Measurements from ENCODE around the gene PSD4.

The PSD4 gene

DNA sequence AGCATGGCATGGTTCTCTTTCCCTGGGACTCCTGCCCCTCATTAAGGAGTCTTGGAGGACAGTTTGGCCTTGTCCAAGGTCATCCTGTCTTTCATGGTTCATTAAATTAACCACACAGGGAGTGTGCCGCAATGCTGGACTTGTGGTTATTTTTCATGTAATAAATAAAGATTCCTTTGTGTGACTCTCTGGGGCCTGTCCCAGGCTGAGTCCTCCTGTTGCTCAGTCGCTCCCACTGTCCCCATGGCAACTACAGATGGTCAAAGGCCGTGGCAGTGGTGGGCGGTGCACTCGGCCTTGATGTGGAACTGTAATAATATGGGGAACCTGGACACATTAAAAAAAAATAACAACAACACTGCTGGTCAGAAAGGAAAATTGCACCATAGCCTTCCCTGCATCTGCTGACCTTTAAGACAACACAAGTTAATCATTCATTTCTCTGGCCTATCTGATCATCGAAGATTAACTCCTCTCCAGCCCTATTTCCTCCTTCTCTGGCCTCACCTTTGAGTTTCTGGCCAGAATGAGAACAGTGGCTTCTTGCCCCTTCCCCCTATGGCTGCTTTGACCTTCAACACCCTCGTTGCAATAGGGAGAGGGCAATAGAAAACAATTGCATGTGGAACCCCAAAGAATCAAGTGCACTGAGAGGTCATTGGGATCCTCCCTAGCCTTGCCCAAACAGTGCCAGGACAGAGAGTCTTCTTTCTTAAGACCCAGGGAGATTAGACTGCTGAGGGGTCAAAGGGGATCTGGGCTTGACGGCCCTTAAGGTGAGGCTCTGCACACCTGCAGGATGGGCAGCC lies 44.7 kb downstream of the PSD4 start:
- Histone ChIP-seq H3K4me1 (ENCODE audit: control insufficient read depth, insufficient read depth, low read length) (peaks cover 12% of the 10 kb centered on the region), H3K27ac (ENCODE audit: insufficient read depth, low read depth, low read length, poor library complexity, severe bottlenecking) (no peak overlapping the region), H3K36me3 (ENCODE audit: control insufficient read depth, insufficient read depth, low read length) (no peaks in the 10 kb centered on the region), H3K27me3 (ENCODE audit: control insufficient read depth, insufficient read depth, low read length, poor library complexity, severe bottlenecking) (no peaks in the 10 kb centered on the region), H3K9me3 (ENCODE audit: control insufficient read depth, low read length) (no peaks in the 10 kb centered on the region), H3K4me3 (ENCODE audit: insufficient read depth, low read depth, low read length) (no peak overlapping the region)
- 89 to 94% methylated on average over 8 of the region's 8 CpGs for WGBS, 2 experiments

- Histone ChIP-seq H3K4me3 (ENCODE audit: insufficient read depth, low read depth, low read length) (no peak overlapping the region), H3K27ac (ENCODE audit: insufficient read depth, low read depth, low read length, poor library complexity, severe bottlenecking) (no peak overlapping the region), H3K9me3 (ENCODE audit: control insufficient read depth, low read length) (no peaks in the 10 kb centered on the region), H3K4me1 (ENCODE audit: control insufficient read depth, insufficient read depth, low read length) (peaks cover 12% of the 10 kb centered on the region), H3K36me3 (ENCODE audit: control insufficient read depth, insufficient read depth, low read length) (no peaks in the 10 kb centered on the region), H3K27me3 (ENCODE audit: control insufficient read depth, insufficient read depth, low read length, poor library complexity, severe bottlenecking) (no peaks in the 10 kb centered on the region)
- WGBS, 2 experiments: 90 to 93% methylated on average over 2 of the region's 2 CpGs
Observed at GRCh38 chr2:113219092-113219441, 45.3 kb downstream of the PSD4 start.

- H3K27me3 ChIP-seq (ENCODE audit: control insufficient read depth, insufficient read depth, low read length, poor library complexity, severe bottlenecking): no peaks in the 10 kb centered on the region
- H3K4me3 ChIP-seq (ENCODE audit: insufficient read depth, low read depth, low read length): no peak overlapping the region
- 94 to 96% methylated on average over 5 of the region's 5 CpGs for WGBS, 2 experiments
- no peaks in the 10 kb centered on the region for H3K36me3 ChIP-seq (ENCODE audit: control insufficient read depth, insufficient read depth, low read length)
- H3K4me1 ChIP-seq (ENCODE audit: control insufficient read depth, insufficient read depth, low read length): peaks cover 12% of the 10 kb centered on the region
- no peak overlapping the region for H3K27ac ChIP-seq (ENCODE audit: insufficient read depth, low read depth, low read length, poor library complexity, severe bottlenecking)
- no peaks in the 10 kb centered on the region for H3K9me3 ChIP-seq (ENCODE audit: control insufficient read depth, low read length)
Observed at GRCh38 chr2:113219525-113219888, 45.7 kb downstream of the PSD4 start.

- Histone ChIP-seq H3K27me3 (ENCODE audit: control insufficient read depth, insufficient read depth, low read length, poor library complexity, severe bottlenecking) (no peaks in the 10 kb centered on the region), H3K9me3 (ENCODE audit: control insufficient read depth, low read length) (no peaks in the 10 kb centered on the region), H3K27ac (ENCODE audit: insufficient read depth, low read depth, low read length, poor library complexity, severe bottlenecking) (no peak overlapping the region), H3K4me3 (ENCODE audit: insufficient read depth, low read depth, low read length) (no peak overlapping the region), H3K36me3 (ENCODE audit: control insufficient read depth, insufficient read depth, low read length) (no peaks in the 10 kb centered on the region), H3K4me1 (ENCODE audit: control insufficient read depth, insufficient read depth, low read length) (peaks cover 15% of the 10 kb centered on the region)
- WGBS, 2 experiments: 78 to 83% methylated on average over 6 of the region's 6 CpGs
Observed at GRCh38 chr2:113219889-113220641, 46.3 kb downstream of the PSD4 start.

GRCh38 chr2:113220970-113221708 lies 47.4 kb downstream of the PSD4 start:
- no peaks in the 10 kb centered on the region for H3K9me3 ChIP-seq (ENCODE audit: control insufficient read depth, low read length)
- 92 to 96% methylated on average over 6 of the region's 6 CpGs for WGBS, 2 experiments

GRCh38 chr2:113221846-113222245 lies 48.1 kb downstream of the PSD4 start:
- 85 to 88% methylated on average over 4 to 6 of the region's 6 CpGs for WGBS, 2 experiments
- H3K4me3 ChIP-seq (ENCODE audit: insufficient read depth, low read depth, low read length): no peak overlapping the region
- no peaks in the 10 kb centered on the region for H3K9me3 ChIP-seq (ENCODE audit: control insufficient read depth, low read length)
- no peaks in the 10 kb centered on the region for H3K36me3 ChIP-seq (ENCODE audit: control insufficient read depth, insufficient read depth, low read length)
- peaks cover 21% of the 10 kb centered on the region for H3K4me1 ChIP-seq (ENCODE audit: control insufficient read depth, insufficient read depth, low read length)
- no peaks in the 10 kb centered on the region for H3K27me3 ChIP-seq (ENCODE audit: control insufficient read depth, insufficient read depth, low read length, poor library complexity, severe bottlenecking)
- no peak overlapping the region for H3K27ac ChIP-seq (ENCODE audit: insufficient read depth, low read depth, low read length, poor library complexity, severe bottlenecking)

More at GRCh38 chr2:113220970-113221708, 47.4 kb downstream of the PSD4 start:
- H3K4me3 ChIP-seq (ENCODE audit: insufficient read depth, low read depth, low read length): no peak overlapping the region
- no peak overlapping the region for H3K27ac ChIP-seq (ENCODE audit: insufficient read depth, low read depth, low read length, poor library complexity, severe bottlenecking)
- H3K36me3 ChIP-seq (ENCODE audit: control insufficient read depth, insufficient read depth, low read length): no peaks in the 10 kb centered on the region
- no peaks in the 10 kb centered on the region for H3K27me3 ChIP-seq (ENCODE audit: control insufficient read depth, insufficient read depth, low read length, poor library complexity, severe bottlenecking)
- H3K4me1 ChIP-seq (ENCODE audit: control insufficient read depth, insufficient read depth, low read length): peaks cover 17% of the 10 kb centered on the region

DNA sequence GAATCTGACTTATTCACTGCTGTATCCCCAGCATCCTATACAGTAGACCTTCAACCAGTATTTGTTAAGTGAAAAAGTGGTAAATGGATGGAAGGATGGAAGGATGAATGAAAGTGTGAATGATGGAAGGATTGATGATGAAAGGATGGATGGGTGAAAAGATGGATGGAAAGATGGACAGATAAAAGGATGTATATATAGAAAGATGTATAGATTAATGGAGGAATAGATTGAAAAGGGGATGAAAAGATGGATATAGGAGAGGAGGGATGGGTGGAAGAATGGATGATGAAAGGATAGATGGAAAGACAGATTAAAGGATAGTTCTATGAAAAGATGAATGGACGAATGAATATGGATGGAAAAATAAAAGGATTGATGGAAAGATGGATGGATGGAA lies 50.0 kb downstream of the PSD4 start:
- Histone ChIP-seq H3K4me3 (ENCODE audit: insufficient read depth, low read depth, low read length) (no peak overlapping the region), H3K36me3 (ENCODE audit: control insufficient read depth, insufficient read depth, low read length) (no peaks in the 10 kb centered on the region), H3K9me3 (ENCODE audit: control insufficient read depth, low read length) (no peaks in the 10 kb centered on the region), H3K4me1 (ENCODE audit: control insufficient read depth, insufficient read depth, low read length) (peaks cover 10% of the 10 kb centered on the region), H3K27ac (ENCODE audit: insufficient read depth, low read depth, low read length, poor library complexity, severe bottlenecking) (no peak overlapping the region), H3K27me3 (ENCODE audit: control insufficient read depth, insufficient read depth, low read length, poor library complexity, severe bottlenecking) (no peaks in the 10 kb centered on the region)
- 94 to 97% methylated on average over 1 of the region's 1 CpG for WGBS, 2 experiments

GRCh38 chr2:113224647-113225236 lies 51.0 kb downstream of the PSD4 start:
- H3K27ac ChIP-seq (ENCODE audit: insufficient read depth, low read depth, low read length, poor library complexity, severe bottlenecking): no peak overlapping the region
- WGBS, 2 experiments: 96 to 98% methylated on average over 2 of the region's 2 CpGs
- H3K4me3 ChIP-seq (ENCODE audit: insufficient read depth, low read depth, low read length): no peak overlapping the region
- H3K27me3 ChIP-seq (ENCODE audit: control insufficient read depth, insufficient read depth, low read length, poor library complexity, severe bottlenecking): no peaks in the 10 kb centered on the region
- peaks cover 10% of the 10 kb centered on the region for H3K4me1 ChIP-seq (ENCODE audit: control insufficient read depth, insufficient read depth, low read length)
- no peaks in the 10 kb centered on the region for H3K9me3 ChIP-seq (ENCODE audit: control insufficient read depth, low read length)
- no peaks in the 10 kb centered on the region for H3K36me3 ChIP-seq (ENCODE audit: control insufficient read depth, insufficient read depth, low read length)

DNA sequence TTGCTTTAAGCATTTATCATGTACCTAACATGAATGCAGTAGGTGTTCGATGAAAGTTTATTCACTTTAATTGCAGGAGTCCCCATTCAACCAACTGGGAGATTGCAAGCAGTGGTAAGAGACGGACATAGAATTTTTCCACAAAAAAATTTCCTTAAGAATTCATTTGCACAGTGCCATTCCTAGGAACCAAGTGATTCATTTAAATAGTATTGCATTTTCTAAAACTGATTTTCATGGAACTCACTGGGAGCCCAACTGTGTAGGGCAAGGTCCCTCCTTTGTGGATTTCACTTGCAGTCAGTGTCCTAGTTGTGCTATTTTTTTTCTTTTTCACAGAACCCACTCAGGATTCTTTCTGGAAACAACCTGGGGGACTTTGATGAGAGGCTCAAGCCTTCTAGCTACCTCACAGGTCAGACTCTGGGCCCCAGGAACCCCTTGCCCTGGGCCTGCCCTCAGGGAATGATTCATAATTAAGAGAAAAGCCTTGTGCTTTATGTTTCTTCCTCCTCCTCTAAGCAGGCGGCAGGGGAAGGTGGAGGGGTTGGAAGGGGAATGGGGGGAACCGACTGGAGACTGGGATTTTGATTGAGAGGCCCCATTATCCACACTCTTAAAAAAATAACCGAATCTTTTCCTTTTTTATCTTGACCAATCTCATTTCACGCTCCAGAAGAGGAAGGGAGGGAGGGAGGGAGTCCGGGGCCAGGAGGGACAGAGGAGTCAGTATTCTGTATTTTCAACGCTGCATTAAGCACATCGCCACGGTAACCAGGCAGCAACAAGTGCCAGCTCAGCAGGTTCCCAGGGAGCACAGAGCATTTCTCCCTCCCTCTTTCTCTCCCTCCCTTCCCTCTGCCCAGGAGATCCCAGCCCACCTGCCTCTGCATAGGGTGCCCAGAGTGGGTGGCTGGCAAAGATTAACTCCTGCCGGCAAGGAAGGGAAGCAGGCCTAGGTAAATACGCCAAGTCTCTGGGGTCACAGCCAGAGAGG lies 51.8 kb downstream of the PSD4 start:
- Histone ChIP-seq H3K27ac (ENCODE audit: insufficient read depth, low read depth, low read length, poor library complexity, severe bottlenecking) (peak overlapping the region; percentile 79), H3K4me3 (ENCODE audit: insufficient read depth, low read depth, low read length) (no peak overlapping the region), H3K36me3 (ENCODE audit: control insufficient read depth, insufficient read depth, low read length) (no peaks in the 10 kb centered on the region), H3K9me3 (ENCODE audit: control insufficient read depth, low read length) (no peaks in the 10 kb centered on the region), H3K27me3 (ENCODE audit: control insufficient read depth, insufficient read depth, low read length, poor library complexity, severe bottlenecking) (no peaks in the 10 kb centered on the region), H3K4me1 (ENCODE audit: control insufficient read depth, insufficient read depth, low read length) (peaks cover 10% of the 10 kb centered on the region)
- 34 to 37% methylated on average over 9 to 10 of the region's 12 CpGs for WGBS, 2 experiments

Data from ectodermal cell (in vitro differentiated cells).